Left lobe of liver (tissue), 2 donors: ENCODE results near the gene SLC32A1. TPM values are rescaled to one million over a fixed set of nuclear protein-coding genes. Genes with fewer than 3 reads are reported as not detected.

Experiments
- ATAC-seq: fragments of 200-7000 bp; cut with Tn5 transposase; one replicate; pipeline ENCODE4 v1.9.1; 2020; ENCODE audit warnings: mild to moderate bottlenecking, moderate library complexity
- DNase-seq: peaks from one replicate; pipeline ENCODE4 v3.0.0-alpha.2; 2020; ENCODE audit warnings: low spot score
- total RNA-seq: library from RNA; stranded (reverse); gene quantifications from one replicate; pipeline ENCODE4 v1.2.1, GENCODE V29; 2021
- donor health status: DM: no; HTN: no; CAD: no; lungs with moderate emphysema.
- donor health status: DM: no; HTN: yes; CAD: no.

Gene SLC32A1
- total RNA-seq, 1 donor from 2014 or later = not detected

DNA sequence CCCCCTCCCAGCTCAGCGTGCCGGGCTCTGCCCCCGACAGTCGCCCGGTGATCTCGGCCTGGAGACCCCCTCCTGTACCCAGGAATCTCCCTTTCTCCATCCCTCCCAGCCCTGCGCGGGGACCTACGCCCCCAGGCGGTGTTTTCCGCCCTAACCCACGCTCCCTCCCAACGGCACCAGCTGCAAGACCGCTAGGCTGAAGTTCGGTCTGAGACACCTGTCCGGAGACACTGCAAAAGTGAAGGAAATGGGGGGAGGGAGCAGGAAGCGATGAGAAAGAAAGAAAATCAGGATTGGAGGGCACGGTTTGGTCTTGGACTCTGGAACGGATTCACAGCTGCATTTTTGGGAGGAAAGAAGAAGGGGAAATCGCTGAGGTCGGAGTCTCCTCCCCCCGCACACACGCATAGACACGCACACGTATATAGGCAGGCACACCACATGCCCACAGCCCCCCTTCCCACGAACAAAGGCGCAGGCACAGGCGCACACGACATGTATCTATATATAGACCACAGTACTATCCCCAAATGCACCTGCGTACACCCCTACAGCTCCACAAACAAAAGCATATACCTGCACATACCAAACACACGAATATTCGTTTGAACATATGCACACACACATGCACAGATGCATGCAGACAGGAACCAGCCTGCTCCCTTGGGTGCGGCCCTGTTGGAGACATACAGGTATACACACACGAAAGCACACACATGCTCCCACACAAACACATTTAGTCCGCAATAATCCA lies 1.0 kb downstream of the SLC32A1 start:
- DNase-seq = no peak

GRCh38 chr20:38725931-38726803 lies 1.9 kb downstream of the SLC32A1 start:
- DNase-seq = no peak
- ATAC-seq = peak; percentile 63

More for the DNA sequence above, 1.0 kb downstream of the SLC32A1 start:
- no peak for ATAC-seq

DNA sequence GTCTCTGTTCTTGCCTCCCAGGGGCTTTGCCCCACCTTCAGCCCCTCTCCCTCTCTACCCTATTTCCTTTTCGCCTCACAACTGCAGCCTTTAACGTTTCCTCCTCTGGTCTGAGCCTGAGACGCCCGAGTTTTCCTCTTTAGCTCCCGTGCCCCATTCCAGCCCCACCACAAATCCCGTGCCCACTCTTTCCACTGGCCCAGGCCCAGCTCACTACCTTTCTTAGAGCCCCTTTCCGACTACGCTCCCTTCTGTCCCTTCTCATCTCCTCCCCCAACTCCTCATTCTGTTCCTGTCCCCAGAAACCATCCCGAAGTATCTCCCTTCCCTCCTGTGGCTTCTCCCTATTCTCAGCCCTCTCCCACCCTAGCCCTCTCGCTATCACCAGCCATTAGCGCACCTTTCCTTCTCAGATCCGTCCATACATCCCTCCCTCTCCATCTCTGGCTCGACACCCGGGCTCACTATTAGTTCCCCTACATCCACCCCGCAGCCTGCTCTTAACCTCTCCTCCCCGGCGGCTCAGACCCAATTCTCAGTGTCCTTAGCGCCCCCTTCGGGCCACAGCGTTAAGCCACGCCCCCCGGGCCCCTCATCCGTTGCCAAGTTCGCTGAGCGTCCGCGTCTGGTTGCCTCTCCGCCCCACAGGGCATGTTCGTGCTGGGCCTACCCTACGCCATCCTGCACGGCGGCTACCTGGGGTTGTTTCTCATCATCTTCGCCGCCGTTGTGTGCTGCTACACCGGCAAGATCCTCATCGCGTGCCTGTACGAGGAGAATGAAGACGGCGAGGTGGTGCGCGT lies 2.7 kb downstream of the SLC32A1 start:
- no peak for DNase-seq
- ATAC-seq = no peak

DNA sequence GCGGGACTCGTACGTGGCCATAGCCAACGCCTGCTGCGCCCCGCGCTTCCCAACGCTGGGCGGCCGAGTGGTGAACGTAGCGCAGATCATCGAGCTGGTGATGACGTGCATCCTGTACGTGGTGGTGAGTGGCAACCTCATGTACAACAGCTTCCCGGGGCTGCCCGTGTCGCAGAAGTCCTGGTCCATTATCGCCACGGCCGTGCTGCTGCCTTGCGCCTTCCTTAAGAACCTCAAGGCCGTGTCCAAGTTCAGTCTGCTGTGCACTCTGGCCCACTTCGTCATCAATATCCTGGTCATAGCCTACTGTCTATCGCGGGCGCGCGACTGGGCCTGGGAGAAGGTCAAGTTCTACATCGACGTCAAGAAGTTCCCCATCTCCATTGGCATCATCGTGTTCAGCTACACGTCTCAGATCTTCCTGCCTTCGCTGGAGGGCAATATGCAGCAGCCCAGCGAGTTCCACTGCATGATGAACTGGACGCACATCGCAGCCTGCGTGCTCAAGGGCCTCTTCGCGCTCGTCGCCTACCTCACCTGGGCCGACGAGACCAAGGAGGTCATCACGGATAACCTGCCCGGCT lies 3.4 kb downstream of the SLC32A1 start:
- no peak for ATAC-seq

DNA sequence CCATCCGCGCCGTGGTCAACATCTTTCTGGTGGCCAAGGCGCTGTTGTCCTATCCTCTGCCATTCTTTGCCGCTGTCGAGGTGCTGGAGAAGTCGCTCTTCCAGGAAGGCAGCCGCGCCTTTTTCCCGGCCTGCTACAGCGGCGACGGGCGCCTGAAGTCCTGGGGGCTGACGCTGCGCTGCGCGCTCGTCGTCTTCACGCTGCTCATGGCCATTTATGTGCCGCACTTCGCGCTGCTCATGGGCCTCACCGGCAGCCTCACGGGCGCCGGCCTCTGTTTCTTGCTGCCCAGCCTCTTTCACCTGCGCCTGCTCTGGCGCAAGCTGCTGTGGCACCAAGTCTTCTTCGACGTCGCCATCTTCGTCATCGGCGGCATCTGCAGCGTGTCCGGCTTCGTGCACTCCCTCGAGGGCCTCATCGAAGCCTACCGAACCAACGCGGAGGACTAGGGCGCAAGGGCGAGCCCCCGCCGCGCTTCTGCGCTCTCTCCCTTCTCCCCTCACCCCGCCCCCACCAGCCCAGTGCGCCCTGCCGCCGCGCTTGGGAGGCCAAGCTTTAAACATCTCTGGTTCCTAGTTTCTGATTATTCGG lies 4.0 kb downstream of the SLC32A1 start:
- ATAC-seq (no peak), DNase-seq (no peak)

More for the DNA sequence above, 3.4 kb downstream of the SLC32A1 start:
- no peak for DNase-seq

GRCh38 chr20:38728911-38729642 lies 4.8 kb downstream of the SLC32A1 start:
- DNase-seq (no peak), ATAC-seq (no peak)

DNA sequence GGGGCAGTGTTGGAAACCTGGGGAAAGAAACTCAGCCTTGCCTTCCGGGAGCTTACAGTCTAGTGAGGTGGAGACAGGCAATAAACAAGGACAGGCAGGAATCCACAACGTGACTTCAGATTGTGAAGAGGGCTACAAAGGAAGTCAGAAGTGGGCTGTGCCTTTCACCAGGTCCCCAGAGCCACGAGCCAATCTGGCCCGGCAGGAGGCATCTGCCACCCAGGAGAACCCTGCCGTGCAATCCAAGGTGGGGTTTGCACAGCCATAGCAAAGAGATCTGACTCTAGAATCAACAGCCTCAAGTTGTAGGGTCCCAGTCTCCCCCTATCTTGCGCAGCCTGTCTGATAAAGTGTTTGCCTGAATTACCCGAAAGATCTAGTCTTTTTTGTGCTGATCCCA lies 5.5 kb downstream of the SLC32A1 start:
- DNase-seq (no peak), ATAC-seq (no peak)

DNA sequence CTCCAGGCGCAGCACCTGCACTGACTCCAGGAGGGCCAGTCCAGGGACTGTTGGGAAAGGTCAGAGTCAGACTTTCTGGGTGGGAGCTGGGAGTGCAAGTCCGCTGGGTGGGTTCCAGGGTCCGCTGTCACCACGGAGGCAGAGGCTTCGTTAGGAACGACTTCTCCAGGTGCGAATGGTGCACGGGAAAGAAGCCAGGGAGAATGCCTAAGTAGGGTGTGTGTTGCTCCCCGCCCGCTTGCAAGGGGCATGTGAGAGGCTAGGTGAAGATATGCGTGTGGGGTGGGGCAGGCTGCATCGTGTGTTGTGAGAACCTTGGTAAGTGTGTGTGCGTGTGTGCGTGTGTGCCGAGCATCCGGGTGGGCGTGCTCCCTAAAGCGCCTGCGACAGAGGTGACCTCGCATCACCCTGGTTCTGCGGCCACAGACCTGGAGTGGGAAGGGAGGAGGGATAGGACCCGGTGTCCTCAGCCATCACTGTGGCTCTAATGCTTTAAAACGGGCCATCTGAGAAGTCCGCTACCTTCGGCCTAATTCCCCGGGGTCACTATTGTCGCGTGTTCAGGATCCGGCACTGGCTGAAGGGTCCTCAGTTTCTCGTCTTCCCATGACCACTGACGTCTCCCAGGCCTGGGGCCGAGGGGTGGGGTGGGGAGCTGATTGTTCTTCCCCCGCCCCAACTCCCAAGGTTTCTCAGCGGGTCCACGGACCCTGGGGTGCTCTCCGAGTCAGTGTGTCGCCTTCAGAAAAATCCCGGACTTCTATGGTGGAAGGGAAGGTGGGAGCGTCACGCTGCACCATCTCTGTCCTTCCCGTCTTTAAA lies 6.1 kb downstream of the SLC32A1 start:
- no peak for DNase-seq
- no peak for ATAC-seq

DNA sequence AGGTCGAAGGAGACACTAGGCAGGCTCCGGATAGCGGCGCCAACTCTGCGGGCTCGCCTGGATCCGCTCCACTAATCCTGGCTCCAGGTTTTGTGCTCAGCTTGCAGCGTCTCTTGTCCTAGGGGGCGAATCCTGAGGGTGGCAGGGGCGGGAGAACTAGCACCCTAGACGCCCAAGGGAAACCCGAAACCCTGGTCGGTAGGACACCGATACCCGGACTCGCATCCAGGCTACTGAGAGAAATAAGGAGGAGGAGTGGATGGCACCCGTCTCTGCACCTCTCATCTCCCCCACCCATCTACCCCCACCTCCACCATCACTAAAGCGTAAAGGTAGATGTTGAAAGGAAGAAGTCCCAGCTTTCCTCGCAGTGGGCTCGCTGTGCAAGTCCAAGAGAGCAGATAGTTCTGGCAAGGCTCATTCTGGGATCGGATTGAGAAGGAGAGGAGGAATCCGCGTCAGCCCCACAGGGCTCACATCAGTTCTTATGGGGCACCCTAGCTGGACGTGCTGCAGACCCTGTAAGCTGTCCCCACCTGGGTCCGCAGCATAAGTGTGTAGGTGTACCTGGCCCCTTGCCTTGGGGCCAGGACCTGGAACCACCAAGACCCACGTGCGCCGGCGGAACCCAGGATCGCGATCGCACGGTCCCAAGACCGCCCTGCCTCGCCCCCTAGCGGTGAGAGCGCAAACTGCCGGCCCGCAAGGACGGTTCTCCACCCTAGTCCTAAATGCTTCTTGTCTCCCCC lies 6.9 kb downstream of the SLC32A1 start:
- ATAC-seq (peak; percentile 90), DNase-seq (peak; percentile 62)

GRCh38 chr20:38731738-38732113 lies 7.4 kb downstream of the SLC32A1 start:
- no peak for ATAC-seq

GRCh38 chr20:38732981-38733380 lies 8.7 kb downstream of the SLC32A1 start:
- no peak for ATAC-seq
- DNase-seq = no peak

More at GRCh38 chr20:38731738-38732113, 7.4 kb downstream of the SLC32A1 start:
- DNase-seq = no peak

- ATAC-seq (no peak), DNase-seq (no peak)
These were observed 10.9 kb downstream of the SLC32A1 start for GRCh38 chr20:38735172-38735571.

GRCh38 chr20:38737887-38738286 lies 13.6 kb downstream of the SLC32A1 start:
- DNase-seq = no peak
- ATAC-seq = no peak

- ATAC-seq = no peak
These were observed 21.5 kb downstream of the SLC32A1 start for GRCh38 chr20:38745757-38746156.

GRCh38 chr20:38747495-38748096 lies 23.3 kb downstream of the SLC32A1 start:
- no peak for DNase-seq
- ATAC-seq = no peak

More at GRCh38 chr20:38745757-38746156, 21.5 kb downstream of the SLC32A1 start:
- no peak for DNase-seq

DNA sequence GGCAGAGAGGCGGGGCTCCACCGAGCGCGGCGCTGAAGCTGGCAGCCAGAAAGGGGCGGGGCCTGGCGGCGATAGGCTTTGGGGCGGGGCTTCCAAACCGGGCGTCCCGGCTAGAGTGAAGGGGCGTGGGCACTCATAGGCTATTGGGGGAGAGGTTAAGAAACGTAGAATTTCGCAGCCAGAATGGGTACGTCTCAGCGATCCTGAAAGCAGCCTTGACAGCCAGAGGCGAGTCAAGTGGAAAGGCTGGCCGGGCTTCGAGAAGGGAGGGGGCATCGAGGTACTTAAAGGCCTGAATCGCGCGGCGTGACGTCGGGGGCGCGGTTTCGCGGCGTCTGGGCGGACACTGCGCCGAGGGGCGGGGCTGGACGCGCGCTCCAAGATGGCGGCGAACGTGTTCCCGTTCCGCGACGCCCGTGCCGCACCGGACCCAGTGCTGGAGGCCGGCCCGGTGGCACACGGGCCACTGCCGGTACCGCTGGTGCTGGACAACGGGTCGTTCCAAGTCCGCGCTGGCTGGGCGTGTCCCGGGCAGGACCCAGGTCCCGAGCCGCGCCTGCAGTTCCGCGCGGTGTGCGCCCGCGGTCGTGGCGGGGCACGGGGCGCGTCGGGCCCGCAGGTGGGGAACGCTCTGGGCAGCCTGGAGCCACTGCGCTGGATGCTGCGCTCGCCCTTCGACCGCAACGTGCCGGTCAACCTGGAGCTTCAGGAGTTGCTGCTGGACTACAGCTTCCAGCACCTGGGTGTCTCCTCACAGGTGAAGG lies 24.0 kb downstream of the SLC32A1 start, which contains the start of gene ACTR5:
Gene ACTR5 (plus strand): TSS at position 364 of the 764 bp plus-strand sequence. CDS start 19 bp downstream, at position 383.
- DNase-seq (peak; percentile 96), ATAC-seq (peak; percentile 94)

- ATAC-seq (peak; percentile 67), DNase-seq (no peak)
These were observed 24.5 kb downstream of the SLC32A1 start for GRCh38 chr20:38748861-38749149.
